Astrocyte (in vitro differentiated cells and primary cell): Measurements from ENCODE around the gene CSRNP2. TPM values are rescaled to one million over a fixed set of nuclear protein-coding genes. Genes with fewer than 3 reads are reported as not detected.

Source experiments
- DNase-seq: peaks from one replicate; pipeline ENCODE4 v3.0.0-alpha.2; 2010; ENCODE audit warnings: low read depth
- FAIRE-seq: peaks from 2 replicates; lab custom pipeline; 2011; peaks lifted over from hg19 to GRCh38; lab: Jason Lieb, UNC
- H2AFZ ChIP-seq: 2 replicates; pipeline ENCODE4 v1.6.0; 2012; ENCODE audit warnings: low read depth, low read length, inconsistent platforms
- H3K27ac ChIP-seq: 2 replicates; pipeline ENCODE4 v1.5.1; 2011; ENCODE audit warnings: low read depth, low read length, inconsistent platforms
- H3K27me3 ChIP-seq: 2 replicates; pipeline ENCODE4 v1.6.0; 2011; ENCODE audit warnings: low read length, inconsistent platforms; ENCODE audit not compliant: insufficient read depth
- H3K36me3 ChIP-seq: 2 replicates; pipeline ENCODE4 v1.5.1; 2011; ENCODE audit warnings: low read length, inconsistent platforms; ENCODE audit not compliant: insufficient read depth
- H3K4me1 ChIP-seq: 2 replicates; pipeline ENCODE4 v1.5.1; 2011; ENCODE audit warnings: low read length, inconsistent platforms; ENCODE audit not compliant: insufficient read depth
- H3K4me2 ChIP-seq: 2 replicates; pipeline ENCODE4 v1.6.0; 2012; ENCODE audit warnings: low read length, inconsistent platforms
- H3K4me3 ChIP-seq: 2 replicates; pipeline ENCODE4 v1.5.1; 2011; ENCODE audit warnings: low read depth, mild to moderate bottlenecking, low read length, inconsistent platforms; ENCODE audit not compliant: insufficient read depth
- H3K79me2 ChIP-seq: 2 replicates; pipeline ENCODE4 v1.6.0; 2012; ENCODE audit warnings: mild to moderate bottlenecking, low read length, inconsistent platforms; ENCODE audit not compliant: insufficient read depth
- H3K9ac ChIP-seq: 2 replicates; pipeline ENCODE4 v1.6.0; 2012; ENCODE audit warnings: mild to moderate bottlenecking, low read length, inconsistent platforms
- H3K9me3 ChIP-seq: 2 replicates; pipeline ENCODE4 v1.5.1; 2012; ENCODE audit warnings: low read depth, mild to moderate bottlenecking, low read length, inconsistent platforms; ENCODE audit not compliant: insufficient read depth
- H4K20me1 ChIP-seq: 2 replicates; pipeline ENCODE4 v1.6.0; 2012; ENCODE audit warnings: low read length, inconsistent platforms; ENCODE audit not compliant: insufficient read depth
- H3K27ac Mint-ChIP-seq: one replicate; pipeline ENCODE4 v1.8.0; 2021; ENCODE audit warnings: mild to moderate bottlenecking, mixed read lengths; ENCODE audit not compliant: unreplicated experiment
- H3K27me3 Mint-ChIP-seq: one replicate; pipeline ENCODE4 v1.8.0; 2021; ENCODE audit warnings: low read depth, mixed read lengths; ENCODE audit not compliant: unreplicated experiment
- H3K36me3 Mint-ChIP-seq: one replicate; pipeline ENCODE4 v1.8.0; 2021; ENCODE audit warnings: low read depth, mixed read lengths; ENCODE audit not compliant: unreplicated experiment
- H3K4me1 Mint-ChIP-seq: one replicate; pipeline ENCODE4 v1.8.0; 2021; ENCODE audit warnings: low read depth, mixed read lengths; ENCODE audit not compliant: unreplicated experiment
- H3K4me3 Mint-ChIP-seq: one replicate; pipeline ENCODE4 v1.8.0; 2021; ENCODE audit warnings: mild to moderate bottlenecking, moderate library complexity, mixed read lengths; ENCODE audit not compliant: unreplicated experiment
- H3K9me3 Mint-ChIP-seq: one replicate; pipeline ENCODE4 v1.8.0; 2021; ENCODE audit warnings: mild to moderate bottlenecking, mixed read lengths; ENCODE audit not compliant: unreplicated experiment
- CTCF ChIP-seq: IDR thresholded peaks from 2 replicates; pipeline ENCODE4 v1.5.1; 2011; ENCODE audit warnings: low read depth, mild to moderate bottlenecking, inconsistent platforms, low read length, moderate library complexity; ENCODE audit not compliant: insufficient read depth
- EZH2 ChIP-seq: IDR thresholded peaks from 2 replicates; pipeline ENCODE4 v1.6.1; 2012; ENCODE audit warnings: mild to moderate bottlenecking, low read length, inconsistent platforms; ENCODE audit not compliant: insufficient read depth
- total RNA-seq: library from RNA; stranded (reverse); gene quantifications from 2 replicates; pipeline ENCODE4 v1.2.1, GENCODE V29; 2021

Gene CSRNP2
- total RNA-seq, 1 donor from 2014 or later, result 61.6 TPM

DNA sequence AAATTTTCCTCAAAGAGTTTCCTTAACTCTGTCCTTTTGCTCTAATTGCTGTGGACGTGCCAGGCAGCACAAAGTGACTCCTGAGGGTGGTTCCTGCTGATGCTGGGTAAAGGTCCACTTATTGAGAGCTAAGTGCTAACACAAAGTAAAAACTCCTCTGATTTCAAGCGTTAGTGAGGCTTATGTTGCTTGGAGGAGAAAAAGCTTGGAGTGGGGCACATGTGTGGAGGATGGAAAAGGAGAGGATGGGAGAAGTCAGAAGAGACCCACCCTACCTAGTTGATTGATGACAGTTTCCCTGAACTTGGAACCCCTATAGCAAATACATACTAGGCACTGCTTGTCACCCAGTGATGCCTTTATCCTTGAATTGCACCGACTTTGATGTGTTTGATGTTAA is 47.1 kb downstream of the CSRNP2 start:
- TF ChIP-seq EZH2, result no peak
- no peak for TF ChIP-seq CTCF
- Histone ChIP-seq H3K27ac (no peak overlapping the region), H3K79me2 (no peaks in the 10 kb centered on the region), H4K20me1 (no peaks in the 10 kb centered on the region), H3K4me1 (no peaks in the 10 kb centered on the region), H3K4me3 (no peak overlapping the region), H3K4me2 (no peak overlapping the region), H3K27me3 (no peaks in the 10 kb centered on the region), H3K9me3 (no peaks in the 10 kb centered on the region), H2AFZ (no peak overlapping the region), H3K9ac (no peak overlapping the region), H3K36me3 (no peaks in the 10 kb centered on the region)
- no peaks in the 10 kb centered on the region for H3K36me3 Mint-ChIP-seq
- no peaks in the 10 kb centered on the region for H3K4me1 Mint-ChIP-seq
- no peak overlapping the region for H3K4me3 Mint-ChIP-seq
- FAIRE-seq, result no peak
- no peaks in the 10 kb centered on the region for H3K27me3 Mint-ChIP-seq
- no peak for DNase-seq
- H3K9me3 Mint-ChIP-seq, result no peaks in the 10 kb centered on the region
- no peak overlapping the region for H3K27ac Mint-ChIP-seq

DNA sequence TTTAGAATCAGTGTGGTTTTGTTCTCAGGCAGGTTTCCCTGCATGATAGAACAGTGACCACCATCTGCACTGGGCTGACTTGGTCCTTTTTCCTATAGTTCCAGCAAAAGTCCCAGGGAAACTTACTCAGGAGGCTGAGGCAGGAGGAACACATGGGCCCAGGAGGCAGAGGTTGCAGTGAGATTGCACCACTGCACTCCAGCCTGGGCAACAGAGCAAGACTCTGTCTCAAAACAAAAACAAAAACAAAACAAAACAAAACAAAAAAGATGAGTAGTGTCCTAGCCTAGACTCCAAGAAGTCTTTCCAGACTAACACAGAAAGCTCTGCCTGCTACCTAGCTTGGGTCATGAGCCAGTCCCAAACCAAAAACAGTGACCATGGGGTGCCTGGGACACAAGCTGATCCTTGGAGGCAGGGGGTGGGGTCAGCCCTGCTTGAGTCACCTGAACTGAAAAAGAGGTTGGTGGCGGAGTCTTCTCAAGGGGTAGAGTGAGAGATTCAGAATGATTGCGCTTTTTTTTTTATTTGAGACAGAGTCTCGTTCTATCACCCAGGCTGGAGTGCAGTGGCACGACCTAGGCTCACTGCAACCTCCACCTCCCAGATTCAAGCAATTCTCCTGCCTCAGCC is 49.8 kb downstream of the CSRNP2 start:
- H3K4me3 Mint-ChIP-seq, result no peak overlapping the region

DNA sequence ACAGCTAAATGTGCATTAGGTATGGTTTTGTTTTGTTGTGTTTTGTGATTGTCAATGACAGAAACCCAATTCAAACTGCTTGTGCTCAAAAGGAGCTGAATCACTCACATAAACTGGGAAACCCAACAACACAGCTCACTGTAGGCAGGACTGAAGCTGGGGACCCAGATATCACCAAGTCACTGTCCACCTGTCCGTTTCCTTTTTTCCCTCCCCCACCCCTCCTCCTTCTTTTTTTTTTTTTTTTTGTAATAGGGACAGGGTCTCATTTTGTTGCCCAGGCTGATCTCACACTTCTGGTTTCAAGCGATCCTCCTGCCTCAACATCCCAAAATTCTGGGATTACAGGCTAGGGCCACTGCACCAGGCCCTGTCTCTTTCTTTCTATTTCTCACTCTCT is 50.3 kb downstream of the CSRNP2 start:
- H3K79me2 ChIP-seq, result no peaks in the 10 kb centered on the region
- H4K20me1 ChIP-seq, result no peaks in the 10 kb centered on the region
- no peaks in the 10 kb centered on the region for H3K36me3 Mint-ChIP-seq
- H3K27ac Mint-ChIP-seq, result no peak overlapping the region
- DNase-seq (no peak), FAIRE-seq (no peak)
- no peaks in the 10 kb centered on the region for H3K9me3 ChIP-seq
- H2AFZ ChIP-seq, result no peak overlapping the region
- H3K27me3 ChIP-seq, result no peaks in the 10 kb centered on the region
- no peak overlapping the region for H3K4me3 Mint-ChIP-seq
- H3K4me1 Mint-ChIP-seq, result no peaks in the 10 kb centered on the region
- no peak overlapping the region for H3K4me2 ChIP-seq
- H3K27me3 Mint-ChIP-seq, result peaks cover 3% of the 10 kb centered on the region
- H3K4me1 ChIP-seq, result no peaks in the 10 kb centered on the region
- no peaks in the 10 kb centered on the region for H3K9me3 Mint-ChIP-seq
- no peak for TF ChIP-seq EZH2
- no peak for TF ChIP-seq CTCF
- H3K27ac ChIP-seq, result no peak overlapping the region
- no peaks in the 10 kb centered on the region for H3K36me3 ChIP-seq
- no peak overlapping the region for H3K9ac ChIP-seq
- H3K4me3 ChIP-seq, result no peak overlapping the region

More for the DNA sequence above, 49.8 kb downstream of the CSRNP2 start:
- no peak for TF ChIP-seq EZH2
- no peaks in the 10 kb centered on the region for H3K36me3 ChIP-seq
- Mint-ChIP-seq H3K36me3 (no peaks in the 10 kb centered on the region), H3K9me3 (no peaks in the 10 kb centered on the region), H3K4me1 (no peaks in the 10 kb centered on the region), H3K27me3 (peaks cover 3% of the 10 kb centered on the region), H3K27ac (no peak overlapping the region)
- FAIRE-seq (no peak), DNase-seq (no peak)
- H3K4me2 ChIP-seq, result no peak overlapping the region
- no peak overlapping the region for H3K27ac ChIP-seq
- no peak overlapping the region for H2AFZ ChIP-seq
- no peaks in the 10 kb centered on the region for H4K20me1 ChIP-seq
- H3K9me3 ChIP-seq, result no peaks in the 10 kb centered on the region
- no peaks in the 10 kb centered on the region for H3K79me2 ChIP-seq
- H3K4me3 ChIP-seq, result no peak overlapping the region
- no peaks in the 10 kb centered on the region for H3K4me1 ChIP-seq
- H3K9ac ChIP-seq, result no peak overlapping the region
- H3K27me3 ChIP-seq, result no peaks in the 10 kb centered on the region
